IMR-90 (cell line): ENCODE measurements around the gene EFS. TPM values are rescaled to one million over a fixed set of nuclear protein-coding genes. Genes with fewer than 3 reads are reported as not detected.
A peak's percentile ranks its signal among the peaks of the same experiment; 100 is the strongest.

Experiments used
- ATAC-seq: fragments of 200-7000 bp; cut with Tn5 transposase; 2 replicates; pipeline ENCODE4 v1.9.1; 2020; ENCODE audit warnings: low read depth, mild to moderate bottlenecking, moderate library complexity
- BruUV-seq: library from RNA; stranded (reverse); fragments of 400-500 nt; replicated peaks from 2 replicates; lab custom pipeline; 2021; lab: Mats Ljungman, UMichigan
- CTCF ChIA-PET: fragments of 300-600 bp; formaldehyde crosslinking; extraction: SDS; loops from one replicate; lab custom pipeline; 2021; ENCODE audit warnings: antibody characterized with exemption; lab: Yijun Ruan, JAX
- POLR2A ChIA-PET: fragments of 300-600 bp; sonication (Branson Sonifier 250); formaldehyde crosslinking; loops from one replicate; lab custom pipeline; 2022; ENCODE audit warnings: antibody characterized with exemption; ENCODE audit not compliant: unreplicated experiment; lab: Charles Lee
- DNase-seq: peaks from one replicate; pipeline ENCODE4 v3.0.0; 2013
- H2AFZ ChIP-seq: replicated peaks from 2 replicates; pipeline ENCODE3; 2013; ENCODE audit warnings: low read length, mild to moderate bottlenecking; ENCODE audit not compliant: poor library complexity
- H2AK5ac ChIP-seq: 2 replicates; pipeline ENCODE4 v1.6.1; 2013; ENCODE audit warnings: low read depth, low read length, inconsistent platforms
- H2AK9ac ChIP-seq: replicated peaks from 2 replicates; pipeline ENCODE3; 2013; ENCODE audit warnings: mild to moderate bottlenecking, low read depth, low read length, moderate library complexity; ENCODE audit not compliant: poor library complexity
- H2BK120ac ChIP-seq: 2 replicates; pipeline ENCODE4 v1.6.1; 2013; ENCODE audit warnings: low read depth, low read length, inconsistent platforms
- H2BK15ac ChIP-seq: 3 replicates; pipeline ENCODE4 v1.6.1; 2013; ENCODE audit warnings: low read depth, low read length, inconsistent platforms
- H2BK20ac ChIP-seq: 2 replicates; pipeline ENCODE4 v1.6.1; 2013; ENCODE audit warnings: low read depth, mild to moderate bottlenecking, inconsistent platforms, low read length, moderate library complexity
- H2BK5ac ChIP-seq: 2 replicates; pipeline ENCODE4 v1.6.1; 2013; ENCODE audit warnings: mild to moderate bottlenecking, low read depth, low read length, inconsistent platforms; ENCODE audit not compliant: poor library complexity, severe bottlenecking
- H3K14ac ChIP-seq: replicated peaks from 2 replicates; pipeline ENCODE4 v1.6.1; 2013; ENCODE audit warnings: low read depth, low read length, inconsistent platforms
- H3K18ac ChIP-seq: 2 replicates; pipeline ENCODE4 v1.6.1; 2013; ENCODE audit warnings: low read depth, low read length, control low read depth
- H3K23ac ChIP-seq: 2 replicates; pipeline ENCODE4 v1.6.1; 2013; ENCODE audit warnings: low read depth, low read length, inconsistent platforms
- H3K27ac ChIP-seq: 2 replicates; pipeline ENCODE4 v1.5.1; 2013; ENCODE audit warnings: mild to moderate bottlenecking, control low read depth, low read length; ENCODE audit not compliant: insufficient read depth
- H3K27me3 ChIP-seq: 2 replicates; pipeline ENCODE4 v1.6.1; 2013; ENCODE audit warnings: low read length; ENCODE audit not compliant: control insufficient read depth, insufficient read depth
- H3K36me3 ChIP-seq: 2 replicates; pipeline ENCODE4 v1.6.1; 2013; ENCODE audit warnings: low read length, mixed read lengths; ENCODE audit not compliant: control insufficient read depth, insufficient read depth
- H3K4ac ChIP-seq: 2 replicates; pipeline ENCODE4 v1.6.1; 2013; ENCODE audit warnings: low read depth, low read length, inconsistent platforms
- H3K4me1 ChIP-seq: 2 replicates; pipeline ENCODE4 v1.6.1; 2013; ENCODE audit warnings: low read length, mixed read lengths; ENCODE audit not compliant: control insufficient read depth, insufficient read depth
- H3K4me2 ChIP-seq: 2 replicates; pipeline ENCODE4 v1.6.1; 2013; ENCODE audit warnings: low read depth, mild to moderate bottlenecking, control low read depth, low read length, moderate library complexity
- H3K4me3 ChIP-seq: 2 replicates; pipeline ENCODE4 v1.5.1; 2013; ENCODE audit warnings: low read depth, mild to moderate bottlenecking, control low read depth, low read length, moderate library complexity; ENCODE audit not compliant: insufficient read depth
- H3K56ac ChIP-seq: 2 replicates; pipeline ENCODE4 v1.6.1; 2013; ENCODE audit warnings: low read length, inconsistent platforms; ENCODE audit not compliant: insufficient read depth; ENCODE audit errors: extremely low read depth
- H3K79me1 ChIP-seq, 2 experiments: 2 replicates each; pipeline ENCODE4 v1.6.1; 2013; ENCODE audit warnings: low read length in 2 of 2, inconsistent platforms in 1 of 2, low read depth in 1 of 2
- H3K9ac ChIP-seq: 2 replicates; pipeline ENCODE4 v1.6.1; 2013; ENCODE audit warnings: low read depth, low read length, control low read depth
- H3K9me1 ChIP-seq: 2 replicates; pipeline ENCODE4 v1.6.1; 2013; ENCODE audit warnings: low read length, inconsistent platforms; ENCODE audit not compliant: insufficient read depth
- H3K9me3 ChIP-seq: 2 replicates; pipeline ENCODE4 v1.6.1; 2013; ENCODE audit warnings: low read length; ENCODE audit not compliant: control insufficient read depth, insufficient read depth
- H4K20me1 ChIP-seq: 2 replicates; pipeline ENCODE4 v1.6.1; 2013; ENCODE audit warnings: low read length, inconsistent platforms; ENCODE audit not compliant: insufficient read depth
- H4K5ac ChIP-seq: 2 replicates; pipeline ENCODE4 v1.6.1; 2013; ENCODE audit warnings: mild to moderate bottlenecking, low read depth, low read length, control low read depth
- H4K8ac ChIP-seq, 2 experiments: 2 replicates each; pipeline ENCODE4 v1.6.1; 2013; ENCODE audit warnings: low read depth in 2 of 2, low read length in 2 of 2, control low read depth in 1 of 2, inconsistent platforms in 1 of 2
- H4K91ac ChIP-seq: 2 replicates; pipeline ENCODE4 v1.6.1; 2013; ENCODE audit warnings: low read depth, low read length, inconsistent platforms; ENCODE audit not compliant: insufficient read depth
- CHD1 ChIP-seq: IDR thresholded peaks from 2 replicates; pipeline ENCODE4 v1.6.1; 2012; ENCODE audit warnings: low read depth, low read length, improper control_type of control experiment
- POLR2A ChIP-seq: IDR thresholded peaks from 2 replicates; pipeline ENCODE4 v1.6.1; 2012; ENCODE audit warnings: mild to moderate bottlenecking, low read depth, low read length
- RAD21 ChIP-seq: IDR thresholded peaks from 2 replicates; pipeline ENCODE4 v1.6.1; 2012; ENCODE audit warnings: low read length, improper control_type of control experiment
- RFX5 ChIP-seq: IDR thresholded peaks from 2 replicates; pipeline ENCODE4 v1.8.0; 2012; ENCODE audit warnings: low read depth, mild to moderate bottlenecking, low read length, moderate library complexity
- SMC3 ChIP-seq: fragments of 150-350 bp; IDR thresholded peaks from 2 replicates; pipeline ENCODE4 v1.6.1; 2016; ENCODE audit warnings: low read depth, mild to moderate bottlenecking, antibody characterized with exemption, low read length, moderate library complexity
- WGBS, 2 experiments: methylation state at CpG; one replicate each; pipeline versions ENCODE4 v1.1.5 to v1.1.7; 2013; ENCODE audit warnings: missing lambda C conversion rate in 2 of 2; ENCODE audit not compliant: insufficient read length in 1 of 2; ENCODE audit errors: extremely low coverage in 2 of 2; 5-methylcytosine and 5-hydroxymethylcytosine counted together
- dilution Hi-C: fragments of 300-500 bp; cut with HindIII; formaldehyde crosslinking; loops from one replicate; pipeline ENCODE4 v1.14.3; 2018; ENCODE audit warnings: low sequenced_read_pairs; ENCODE audit not compliant: unreplicated experiment
- in situ Hi-C: fragments of 300-500 bp; cut with MboI; formaldehyde crosslinking; loops from 3 replicates; pipeline ENCODE4 v1.14.3; 2019; ENCODE audit warnings: low sequenced_read_pairs, inconsistent platforms, mixed read lengths
- intact Hi-C: fragments of 100-400 bp; cut with micrococcal nuclease; formaldehyde crosslinking; loops from 2 replicates; pipeline ENCODE4 v1.10.0; 2022
- polyA plus RNA-seq, 3 experiments: library from polyadenylated mRNA; depleted of rRNA; stranded (reverse); fragments of >200 nt; gene quantifications; 2 replicates each; pipeline ENCODE4 v1.2.3, GENCODE V29; 2012; ENCODE audit warnings: low replicate concordance in 1 of 3
- total RNA-seq: library from RNA; depleted of rRNA; stranded (reverse); fragments of >200 nt; gene quantifications from 2 replicates; pipeline ENCODE4 v1.2.3, GENCODE V29; 2012

The EFS gene
- total and polyA plus RNA-seq, 2 of the 4 experiments (the other 2 are of a cell fraction), result 2.2 to 11.6 TPM

DNA sequence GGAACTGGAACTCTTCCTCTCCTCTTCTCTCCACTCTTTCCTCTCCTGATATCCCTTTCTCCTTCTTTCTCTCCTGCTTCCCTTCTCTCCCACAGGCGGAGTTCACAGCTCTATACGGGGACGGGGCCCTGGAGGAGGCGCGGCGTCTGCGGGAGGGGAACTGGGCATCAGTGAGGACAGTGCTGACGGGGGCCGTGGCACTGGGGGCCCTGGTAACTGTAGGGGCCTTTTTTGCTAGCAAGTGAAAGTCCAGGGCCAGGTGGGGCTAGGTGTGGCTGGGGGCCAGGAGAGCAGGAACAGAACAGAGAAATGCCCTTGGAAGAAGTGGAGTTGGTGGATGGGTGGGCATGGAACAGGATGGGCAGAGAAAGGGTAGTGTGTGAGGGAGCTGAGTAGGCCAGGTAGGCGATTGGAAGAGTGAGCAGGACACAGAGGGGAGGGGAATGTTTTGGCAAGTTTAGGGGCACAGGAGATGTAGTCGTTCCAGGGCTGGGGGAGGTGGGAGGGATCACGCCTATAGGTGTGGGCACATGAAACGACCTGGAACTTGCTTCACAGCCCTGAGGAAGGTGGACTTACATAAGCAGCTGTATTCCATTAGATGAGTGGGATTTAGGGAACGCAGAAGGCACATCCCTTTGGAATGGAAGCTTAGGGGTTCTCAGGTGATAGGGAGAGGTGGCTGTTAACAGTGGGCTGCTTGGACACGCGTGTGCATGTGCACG, 56.1 kb downstream of the EFS start (continued):
- no peak for TF ChIP-seq RFX5

DNA sequence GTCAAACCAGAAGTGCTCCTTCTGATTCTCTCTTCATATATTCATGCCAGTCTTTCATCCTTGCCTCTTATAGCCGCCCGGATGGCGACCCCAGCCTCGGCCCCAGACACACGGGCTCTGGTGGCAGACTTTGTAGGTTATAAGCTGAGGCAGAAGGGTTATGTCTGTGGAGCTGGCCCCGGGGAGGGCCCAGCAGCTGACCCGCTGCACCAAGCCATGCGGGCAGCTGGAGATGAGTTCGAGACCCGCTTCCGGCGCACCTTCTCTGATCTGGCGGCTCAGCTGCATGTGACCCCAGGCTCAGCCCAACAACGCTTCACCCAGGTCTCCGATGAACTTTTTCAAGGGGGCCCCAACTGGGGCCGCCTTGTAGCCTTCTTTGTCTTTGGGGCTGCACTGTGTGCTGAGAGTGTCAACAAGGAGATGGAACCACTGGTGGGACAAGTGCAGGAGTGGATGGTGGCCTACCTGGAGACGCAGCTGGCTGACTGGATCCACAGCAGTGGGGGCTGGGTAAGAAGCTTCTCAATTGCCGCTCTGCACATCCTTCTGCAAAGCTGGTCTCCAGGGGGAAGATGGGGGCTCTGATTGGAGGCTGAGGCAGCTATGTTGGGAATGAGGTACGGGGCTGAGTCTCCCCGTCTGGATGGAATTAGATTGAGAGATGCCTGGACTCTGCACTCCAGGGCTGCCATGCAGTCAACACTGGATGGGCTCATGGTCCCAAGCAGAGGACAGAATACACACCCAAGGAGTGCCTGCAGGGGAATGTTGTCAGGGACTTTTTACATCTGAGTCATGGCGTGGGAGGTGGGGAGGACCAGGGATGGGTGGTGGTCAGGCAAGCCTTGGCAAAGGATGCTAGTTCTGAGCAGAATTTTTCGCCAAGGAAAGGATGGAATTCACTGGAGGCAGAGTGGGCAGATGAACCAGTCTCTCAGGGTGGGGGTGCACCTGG, 57.0 kb downstream of the EFS start:
- CTCF ChIA-PET, result interaction anchor here (1.2 kb wide), 1 partner anchor 187 kb away, joined by 4 read pairs; no protein-coding TSS in a partner anchor
- Histone ChIP-seq H3K36me3 (peaks cover 35% of the 10 kb centered on the region), H3K9me1 (peaks cover 20% of the 10 kb centered on the region; the same call in 1 of the 2 replicates), H3K23ac (peak overlapping the region; percentile 61; the same call in 1 of the 2 replicates), H3K4ac (peak overlapping the region; percentile 83), H3K18ac (no peak overlapping the region), H3K79me1 (peaks cover 20 to 53% of the 10 kb centered on the region in 2 experiments), H4K5ac (no peak overlapping the region), H2BK20ac (no peak overlapping the region), H3K27ac (peak overlapping the region; percentile 23; the same call in 1 of the 2 replicates), H3K4me2 (peak overlapping the region; percentile 87), H2BK5ac (no peak overlapping the region), H4K91ac (no peak overlapping the region), H4K20me1 (peaks cover 35% of the 10 kb centered on the region), H3K27me3 (no peaks in the 10 kb centered on the region), H3K4me1 (peaks cover 19% of the 10 kb centered on the region), H4K8ac (peak overlapping the region in 1 of 2 experiments; percentile 97; a peak in 2 of 4 replicates), H3K9me3 (no peaks in the 10 kb centered on the region), H3K14ac (0 out of 2 replicates have a peak overlapping the region, but pooled peaks have one; percentile 90), H2AFZ (no peak overlapping the region), H3K56ac (no peak overlapping the region), H3K4me3 (peak overlapping the region; percentile 87), H2BK120ac (no peak overlapping the region), H2AK5ac (peak overlapping the region; percentile 76), H3K9ac (peak overlapping the region; percentile 92), H2AK9ac (peak overlapping the region; percentile 66), H2BK15ac (no peak overlapping the region)
- POLR2A ChIA-PET, result interaction anchor here (1.2 kb wide), 1 partner anchor 13 kb away, joined by 3 read pairs; the partner anchor contains the start of gene PABPN1
- in situ Hi-C loops (loop anchor here (10.0 to 25.0 kb wide), 4 partner anchors 193 to 1129 kb away; partner anchors contain the start of genes CBLN3, CEBPE, EMC9 and FITM1), intact Hi-C loops (loop anchor here (10.0 kb wide), 1 partner anchor 753 kb away; no protein-coding TSS in a partner anchor), dilution Hi-C loops (no loop called here)
- WGBS, 2 experiments, result 98% methylated on average over 11 of the region's 22 CpGs; no CpG with 5 or more reads in 1 of the 2 experiments
- no peak for TF ChIP-seq POLR2A
- no peak for TF ChIP-seq CHD1
- TF ChIP-seq SMC3, result no peak
- TF ChIP-seq RAD21, result no peak
- ATAC-seq (no peak), DNase-seq (peak; percentile 47)
- no TSS peak for BruUV-seq
